H7 (cell line): ENCODE results near the gene ZNF75A. TPM values are rescaled to one million over a fixed set of nuclear protein-coding genes. Genes with fewer than 3 reads are reported as not detected.

Source experiments
- DNase-seq: peaks from one replicate; pipeline ENCODE4 v3.0.0; 2012
- H3K27me3 ChIP-seq: 2 replicates; pipeline ENCODE4 v1.6.0; 2011; ENCODE audit warnings: mild to moderate bottlenecking, low read length; ENCODE audit not compliant: control insufficient read depth, insufficient read depth
- H3K36me3 ChIP-seq: replicated peaks from 2 replicates; pipeline ENCODE4 v1.5.1; 2011; ENCODE audit warnings: low read length; ENCODE audit not compliant: control insufficient read depth, insufficient read depth
- H3K4me3 ChIP-seq: 2 replicates; pipeline ENCODE4 v1.5.1; 2011; ENCODE audit warnings: low read depth, mild to moderate bottlenecking, control low read depth, low read length, moderate library complexity; ENCODE audit not compliant: insufficient read depth
- total RNA-seq: library from RNA; depleted of rRNA; stranded (reverse); fragments of >200 nt; shearing (Covaris generic); gene quantifications from 2 replicates; pipeline ENCODE4 v1.2.3, GENCODE V29; 2014

ZNF75A gene
- total RNA-seq, 1 experiment from 2014 or later: 12.1 TPM

- Histone ChIP-seq H3K36me3 (peaks cover 11% of the 10 kb centered on the region), H3K27me3 (no peaks in the 10 kb centered on the region), H3K4me3 (no peak overlapping the region)
- no peak for DNase-seq
These were observed 16.5 kb downstream of the ZNF75A start for GRCh38 chr16:3321816-3322215.

GRCh38 chr16:3327514-3327913 is 22.2 kb downstream of the ZNF75A start:
- Histone ChIP-seq H3K27me3 (no peaks in the 10 kb centered on the region), H3K4me3 (no peak overlapping the region), H3K36me3 (no peaks in the 10 kb centered on the region)
- DNase-seq: no peak

- no peak for DNase-seq
- no peaks in the 10 kb centered on the region for H3K27me3 ChIP-seq
- no peak overlapping the region for H3K4me3 ChIP-seq
- no peaks in the 10 kb centered on the region for H3K36me3 ChIP-seq
These were observed 22.8 kb downstream of the ZNF75A start for GRCh38 chr16:3328104-3328503.

GRCh38 chr16:3328643-3329042 is 23.3 kb downstream of the ZNF75A start:
- DNase-seq: no peak
- no peaks in the 10 kb centered on the region for H3K27me3 ChIP-seq
- no peak overlapping the region for H3K4me3 ChIP-seq
- H3K36me3 ChIP-seq: no peaks in the 10 kb centered on the region

- Histone ChIP-seq H3K4me3 (no peak overlapping the region), H3K36me3 (no peaks in the 10 kb centered on the region), H3K27me3 (no peaks in the 10 kb centered on the region)
- DNase-seq: no peak
These were observed 40.7 kb downstream of the ZNF75A start for GRCh38 chr16:3346041-3346440.

GRCh38 chr16:3347586-3347985 is 42.3 kb downstream of the ZNF75A start:
- H3K27me3 ChIP-seq: no peaks in the 10 kb centered on the region
- H3K36me3 ChIP-seq: no peaks in the 10 kb centered on the region
- DNase-seq: no peak
- no peak overlapping the region for H3K4me3 ChIP-seq

GRCh38 chr16:3348547-3349167 is 43.4 kb downstream of the ZNF75A start:
- Histone ChIP-seq H3K4me3 (no peak overlapping the region), H3K27me3 (no peaks in the 10 kb centered on the region), H3K36me3 (no peaks in the 10 kb centered on the region)
- DNase-seq: no peak

GRCh38 chr16:3349175-3349574 is 43.9 kb downstream of the ZNF75A start:
- DNase-seq: no peak
- no peaks in the 10 kb centered on the region for H3K27me3 ChIP-seq
- no peaks in the 10 kb centered on the region for H3K36me3 ChIP-seq
- H3K4me3 ChIP-seq: no peak overlapping the region

- H3K4me3 ChIP-seq: no peak within 1 kb of the TSS
- H3K27me3 ChIP-seq: no peaks in the 10 kb centered on the region
- H3K36me3 ChIP-seq: no peaks in the 10 kb centered on the region
- no peak for DNase-seq
These were observed 50.3 kb downstream of the ZNF75A start, which contains the start of gene OR2C1 for GRCh38 chr16:3355589-3355988. Gene OR2C1, plus strand, starts transcription at chr16:3355889. Its CDS starts 52 bp downstream, at chr16:3355941.

- DNase-seq: no peak
- no peaks in the 10 kb centered on the region for H3K27me3 ChIP-seq
- H3K4me3 ChIP-seq: no peak overlapping the region
- H3K36me3 ChIP-seq: no peaks in the 10 kb centered on the region
These were observed 50.8 kb downstream of the ZNF75A start for GRCh38 chr16:3356118-3356517.

- no peak for DNase-seq
These were observed 53.6 kb downstream of the ZNF75A start for GRCh38 chr16:3358871-3359270.

GRCh38 chr16:3362931-3363330 is 57.6 kb downstream of the ZNF75A start:
- H3K4me3 ChIP-seq: no peak overlapping the region
- no peak for DNase-seq
- H3K27me3 ChIP-seq: no peaks in the 10 kb centered on the region
- no peaks in the 10 kb centered on the region for H3K36me3 ChIP-seq

More at GRCh38 chr16:3358871-3359270, 53.6 kb downstream of the ZNF75A start:
- H3K36me3 ChIP-seq: no peaks in the 10 kb centered on the region
- H3K27me3 ChIP-seq: no peaks in the 10 kb centered on the region
- no peak overlapping the region for H3K4me3 ChIP-seq

GRCh38 chr16:3363793-3364192 is 58.5 kb downstream of the ZNF75A start:
- no peak overlapping the region for H3K4me3 ChIP-seq
- DNase-seq: no peak
- no peaks in the 10 kb centered on the region for H3K36me3 ChIP-seq
- H3K27me3 ChIP-seq: no peaks in the 10 kb centered on the region

GRCh38 chr16:3364774-3365427 is 59.6 kb downstream of the ZNF75A start:
- H3K27me3 ChIP-seq: no peaks in the 10 kb centered on the region
- H3K36me3 ChIP-seq: no peaks in the 10 kb centered on the region
- peak; percentile 30 for DNase-seq
- H3K4me3 ChIP-seq: no peak overlapping the region
